Right atrium auricular region (tissue), 2 donors: ENCODE results near the gene LSM7. TPM values are rescaled to one million over a fixed set of nuclear protein-coding genes. Genes with fewer than 3 reads are reported as not detected.

Experiments used
- DNase-seq: peaks from one replicate; pipeline ENCODE4 v3.0.0-alpha.2; 2019; ENCODE audit warnings: low spot score
- H3K27ac ChIP-seq, 2 donors: fragments of 200-600 bp; sonication (generic); 1 replicate in 1 of 2; 2 replicates in 1 of 2; pipeline ENCODE4 v1.5.1; 2016 to 2019
- H3K27me3 ChIP-seq, 2 donors: fragments of 200-600 bp; sonication (generic); one replicate each; pipeline versions ENCODE4 v1.5.1 to v1.6.0; 2017 to 2019
- H3K36me3 ChIP-seq: fragments of 200-600 bp; sonication (generic); one replicate; pipeline ENCODE4 v1.5.1; 2016
- H3K4me1 ChIP-seq, 2 donors: fragments of 200-600 bp; sonication (generic); one replicate each; pipeline versions ENCODE4 v1.5.1 to v1.6.0; 2017 to 2019
- H3K4me3 ChIP-seq, 2 donors: fragments of 200-600 bp; sonication (generic); 1 replicate in 1 of 2; 2 replicates in 1 of 2; pipeline ENCODE4 v1.5.1; 2017 to 2019; ENCODE audit warnings: mild to moderate bottlenecking in 1 of 2, moderate library complexity in 1 of 2
- H3K9me3 ChIP-seq, 2 donors: fragments of 200-600 bp; sonication (generic); one replicate each; pipeline ENCODE4 v1.5.1; 2019
- CTCF ChIP-seq, 2 donors: fragments of 200-600 bp; sonication (generic); IDR thresholded peaks; one replicate each; pipeline ENCODE4 v1.5.1; 2019; ENCODE audit warnings: antibody characterized with exemption in 2 of 2
- total RNA-seq, 2 donors: library from RNA; depleted of rRNA; stranded (reverse); fragments of >200 nt; gene quantifications; one replicate each; pipeline ENCODE4 v1.1.0, GENCODE V29; 2016

Gene LSM7
- total RNA-seq, 2 donors from 2014 or later: 38.6 to 104 TPM

DNA sequence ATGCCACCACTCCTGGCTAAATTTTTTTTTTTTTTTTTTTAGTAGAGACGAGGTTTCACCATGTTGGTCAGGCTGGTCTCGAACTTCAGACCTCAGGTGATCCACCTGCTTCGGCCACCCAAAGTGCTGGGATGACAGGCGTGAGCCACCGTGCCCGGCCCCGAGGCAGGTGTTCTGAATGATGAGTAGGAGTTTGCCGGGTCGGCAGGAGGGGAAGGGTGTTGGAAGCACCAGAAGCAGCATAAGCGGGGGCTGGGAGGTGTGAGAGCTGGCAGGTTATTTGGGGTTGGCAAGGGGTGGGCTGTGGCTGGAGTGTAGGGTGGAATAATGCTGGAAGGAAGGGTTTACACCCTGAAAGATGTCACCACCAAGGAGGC is 1.9 kb upstream of the LSM7 start:
- H3K27me3 ChIP-seq: no peaks in the 10 kb centered on the region
- peaks cover 0 to 67% of the 10 kb centered on the region in 2 donors for H3K4me1 ChIP-seq
- H3K9me3 ChIP-seq: no peaks in the 10 kb centered on the region
- H3K4me3 ChIP-seq: no peak overlapping the region
- H3K27ac ChIP-seq: no peak overlapping the region
- H3K36me3 ChIP-seq: no peaks in the 10 kb centered on the region
- no peak for TF ChIP-seq CTCF (IDR thresholded peaks at IDR 0.05)
- DNase-seq: no peak

- no peaks in the 10 kb centered on the region for H3K36me3 ChIP-seq
- H3K27me3 ChIP-seq: no peaks in the 10 kb centered on the region
- DNase-seq: no peak
- TF ChIP-seq CTCF (IDR thresholded peaks at IDR 0.05): no peak
- peak overlapping the region; percentile 97 to 99 for H3K4me3 ChIP-seq
- no peak overlapping the region for H3K27ac ChIP-seq
- peaks cover 0 to 67% of the 10 kb centered on the region in 2 donors for H3K4me1 ChIP-seq
- no peaks in the 10 kb centered on the region for H3K9me3 ChIP-seq
Observed at GRCh38 chr19:2329501-2329916, 1.1 kb upstream of the LSM7 start.

GRCh38 chr19:2329149-2329478 is 728 bp upstream of the LSM7 start:
- no peak for DNase-seq
- Histone ChIP-seq H3K9me3 (no peaks in the 10 kb centered on the region), H3K27ac (peak overlapping the region; percentile 68 to 73), H3K4me1 (peaks cover 0 to 67% of the 10 kb centered on the region in 2 donors), H3K36me3 (no peaks in the 10 kb centered on the region), H3K4me3 (peak overlapping the region; percentile 97 to 99), H3K27me3 (no peaks in the 10 kb centered on the region)
- no peak for TF ChIP-seq CTCF (IDR thresholded peaks at IDR 0.05)

GRCh38 chr19:2327773-2328400 is 499 bp downstream of the LSM7 start:
- H3K27me3 ChIP-seq: no peaks in the 10 kb centered on the region
- peak overlapping the region; percentile 97 to 99 for H3K4me3 ChIP-seq
- peak overlapping the region; percentile 68 to 73 for H3K27ac ChIP-seq
- no peaks in the 10 kb centered on the region for H3K9me3 ChIP-seq
- DNase-seq: no peak
- TF ChIP-seq CTCF (IDR thresholded peaks at IDR 0.05): no peak
- peaks cover 8% of the 10 kb centered on the region for H3K36me3 ChIP-seq
- peaks cover 0 to 57% of the 10 kb centered on the region in 2 donors for H3K4me1 ChIP-seq

DNA sequence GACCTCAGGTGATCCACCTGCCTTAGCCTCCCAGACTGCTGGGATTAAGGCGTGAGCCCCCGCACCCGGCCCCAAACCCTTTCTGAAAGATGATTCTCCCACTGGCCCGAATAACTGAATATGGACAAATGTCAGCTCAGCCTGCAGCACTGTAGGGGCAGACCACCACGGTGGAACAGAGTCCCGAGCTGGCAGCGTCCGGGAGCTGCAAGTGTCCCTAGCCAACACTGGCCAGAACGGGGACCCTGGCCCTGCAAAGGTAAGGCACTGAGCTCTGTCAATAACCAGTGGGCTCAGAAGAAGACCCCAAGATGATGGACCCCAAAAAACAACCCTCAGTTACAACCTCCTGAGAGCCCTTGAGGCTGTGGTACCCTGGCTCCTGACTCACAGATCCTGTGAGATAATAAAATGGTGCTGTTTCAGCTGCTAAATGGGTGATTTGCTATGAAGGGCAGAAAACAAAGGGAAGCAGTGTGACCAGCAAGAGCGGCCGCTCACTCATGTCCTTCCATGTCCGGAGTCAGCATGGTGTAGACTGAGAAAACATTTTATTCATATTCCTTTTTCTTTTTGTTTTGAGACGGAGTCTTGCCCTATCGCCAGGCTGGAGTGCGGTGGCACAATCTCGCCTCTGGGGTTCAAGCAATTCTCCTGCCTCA is 1.6 kb downstream of the LSM7 start:
- Histone ChIP-seq H3K36me3 (peaks cover 11% of the 10 kb centered on the region), H3K27ac (no peak overlapping the region), H3K4me3 (no peak overlapping the region), H3K27me3 (no peaks in the 10 kb centered on the region), H3K4me1 (peaks cover 0 to 47% of the 10 kb centered on the region in 2 donors), H3K9me3 (no peaks in the 10 kb centered on the region)
- DNase-seq: no peak
- TF ChIP-seq CTCF (IDR thresholded peaks at IDR 0.05): no peak
